SW480 (cell line): Measurements from ENCODE around the gene MGAT4C.

Source experiments
- DNase-seq: peaks from one replicate; pipeline ENCODE4 v3.0.0-alpha.2; 2016; ENCODE audit warnings: low spot score

MGAT4C gene

GRCh38 chr12:85975716-85976115 lies 280.5 kb downstream of the MGAT4C start:
- no peak for DNase-seq

- DNase-seq: no peak
These were observed 284.4 kb downstream of the MGAT4C start for GRCh38 chr12:85971800-85972199.

- DNase-seq: no peak
These were observed 287.6 kb downstream of the MGAT4C start for GRCh38 chr12:85968606-85969005.

GRCh38 chr12:85963326-85963725 lies 292.9 kb downstream of the MGAT4C start:
- no peak for DNase-seq

GRCh38 chr12:85956081-85956480 lies 300.1 kb downstream of the MGAT4C start:
- no peak for DNase-seq

- DNase-seq: no peak
These were observed 301.1 kb downstream of the MGAT4C start for GRCh38 chr12:85955127-85955526.

- DNase-seq: peak; percentile 26
These were observed 304.4 kb downstream of the MGAT4C start for GRCh38 chr12:85951823-85952222.

GRCh38 chr12:85949253-85949652 lies 306.9 kb downstream of the MGAT4C start:
- DNase-seq: no peak

- DNase-seq: no peak
These were observed 307.9 kb downstream of the MGAT4C start for GRCh38 chr12:85948340-85948739.

GRCh38 chr12:85947286-85947685 lies 308.9 kb downstream of the MGAT4C start:
- DNase-seq: no peak

GRCh38 chr12:85946375-85946774 lies 309.8 kb downstream of the MGAT4C start:
- DNase-seq: no peak

GRCh38 chr12:85927166-85927565 lies 329.0 kb downstream of the MGAT4C start:
- no peak for DNase-seq

- DNase-seq: peak; percentile 7
These were observed 332.3 kb downstream of the MGAT4C start for GRCh38 chr12:85923767-85924331.

- DNase-seq: peak; percentile 31
These were observed 335.8 kb downstream of the MGAT4C start for GRCh38 chr12:85920324-85920947.
